Spleen (tissue), 11 donors: ENCODE measurements around the gene TMX3. TPM values are rescaled to one million over a fixed set of nuclear protein-coding genes. Genes with fewer than 3 reads are reported as not detected.

ENCODE experiments used
- DNase-seq: peaks from one replicate; pipeline ENCODE4 v3.0.0-alpha.2; 2020
- H3K27ac ChIP-seq, 8 donors: fragments of 200-600 bp; sonication (generic) in 7 of 8; 1 replicate in 4 of 8; 2 replicates in 4 of 8; pipeline versions ENCODE4 v1.5.0 to v1.8.0; 2016 to 2021; ENCODE audit warnings: inconsistent platforms in 4 of 8, mild to moderate bottlenecking in 4 of 8, moderate library complexity in 1 of 8
- H3K27me3 ChIP-seq, 7 donors: fragments of 200-600 bp; sonication (generic) in 6 of 7; replicated peaks in 1 of 7; 1 replicate in 4 of 7; 2 replicates in 3 of 7; pipeline versions ENCODE4 v1.5.0 to v1.8.0; 2016 to 2021; ENCODE audit warnings: inconsistent platforms in 3 of 7, mild to moderate bottlenecking in 1 of 7
- H3K36me3 ChIP-seq, 6 donors: fragments of 200-600 bp; sonication (generic) in 5 of 6; 1 replicate in 4 of 6; 2 replicates in 2 of 6; pipeline versions ENCODE4 v1.5.0 to v1.8.0; 2016 to 2021; ENCODE audit warnings: inconsistent platforms in 2 of 6
- H3K4me1 ChIP-seq, 6 donors: fragments of 200-600 bp; sonication (generic) in 5 of 6; 1 replicate in 3 of 6; 2 replicates in 3 of 6; pipeline versions ENCODE4 v1.5.0 to v1.8.0; 2016 to 2021; ENCODE audit warnings: inconsistent platforms in 3 of 6
- H3K4me3 ChIP-seq, 8 donors: fragments of 200-600 bp; sonication (generic) in 7 of 8; 1 replicate in 4 of 8; 2 replicates in 4 of 8; pipeline versions ENCODE4 v1.5.0 to v1.8.0; 2016 to 2021; ENCODE audit warnings: inconsistent platforms in 4 of 8, mild to moderate bottlenecking in 4 of 8, moderate library complexity in 2 of 8
- H3K9me3 ChIP-seq, 8 donors: fragments of 200-600 bp; sonication (generic) in 7 of 8; 1 replicate in 4 of 8; 2 replicates in 4 of 8; pipeline versions ENCODE4 v1.5.0 to v1.8.0; 2016 to 2021; ENCODE audit warnings: inconsistent platforms in 4 of 8
- CTCF ChIP-seq, 11 experiments: fragments of 200-600 bp in 7 of 11; fragments of 450-650 bp in 4 of 11; sonication (generic) in 4 of 11; IDR thresholded peaks in 8 of 11; conservative IDR thresholded peaks in 3 of 11; 1 replicate in 7 of 11; 2 replicates in 4 of 11; pipeline versions ENCODE4 v1.4.0 to v1.8.0; 2016 to 2021; ENCODE audit warnings: antibody characterized with exemption in 11 of 11, inconsistent platforms in 4 of 11, mild to moderate bottlenecking in 1 of 11
- POLR2A ChIP-seq, 3 donors: fragments of 450-650 bp; IDR thresholded peaks; one replicate each; pipeline ENCODE4 v1.5.1; 2017; ENCODE audit warnings: antibody characterized with exemption in 3 of 3, mild to moderate bottlenecking in 1 of 3
- POLR2AphosphoS5 ChIP-seq, 3 donors: sonication (generic); formaldehyde crosslinking; IDR thresholded peaks; one replicate each; pipeline ENCODE4 v1.5.1; 2017; ENCODE audit warnings: antibody characterized with exemption in 3 of 3
- intact Hi-C: fragments of 100-400 bp; cut with DNase I; formaldehyde crosslinking; loops from one replicate; pipeline ENCODE4 v1.15.0; 2023; ENCODE audit warnings: low total_unique reads
- polyA plus RNA-seq, 3 donors: library from polyadenylated mRNA; stranded (reverse); fragments of 200-250 nt; gene quantifications; one replicate each; pipeline ENCODE4 v1.2.1, GENCODE V29; 2013
- total RNA-seq, 7 donors: library from RNA; depleted of rRNA in 3 of 7; stranded (reverse); fragments of >200 nt in 3 of 7; fragmentation: NEBNext Ultra II Directional in 4 of 7; extraction: Animal tissue kit (Norgen Biotek cat#: 25700) in 4 of 7; gene quantifications; one replicate each; pipeline versions ENCODE4 v1.1.0 to v1.2.1, GENCODE V29; 2016 to 2021
- donor health status: healthy with polysubstance abuse.
- donor health status: DM: no; HTN: no; CAD: no; lungs with moderate emphysema.
- donor health status: DM: no; HTN: no; CAD: no.
- donor health status: Bipolar disorder and iron deficiency.
- donor health status: healthy.
- donor health status: DM: no; HTN: no; CAD: no.
- donor health status: DM: yes; HTN: yes; CAD: no.

The TMX3 gene
- total and polyA plus RNA-seq, 10 donors: 22.7 to 75.5 (median 65.1) TPM

GRCh38 chr18:68627812-68628211 lies 87.1 kb downstream of the TMX3 start:
- Histone ChIP-seq H3K9me3 (no peaks in the 10 kb centered on the region), H3K4me1 (no peaks in the 10 kb centered on the region), H3K36me3 (no peaks in the 10 kb centered on the region), H3K4me3 (no peak overlapping the region), H3K27ac (no peak overlapping the region), H3K27me3 (no peaks in the 10 kb centered on the region)
- intact Hi-C loops: no loop called here
- TF ChIP-seq POLR2AphosphoS5 (IDR thresholded peaks at IDR 0.05): no peak
- no peak for TF ChIP-seq CTCF (IDR thresholded peaks at IDR 0.05 in 8 of 11, conservative IDR thresholded peaks at IDR 0.05 in 3 of 11)
- TF ChIP-seq POLR2A (IDR thresholded peaks at IDR 0.05): no peak
- DNase-seq: no peak

Other genes starting within 250 kb of the TMX3 start
- 10 to 100 TPM in 2 of 7 donors, 1 to 10 TPM in 5; 5.5 to 14.7 (median 9.2) TPM for gene CCDC102B, start 83.0 kb upstream of the TMX3 start, total RNA-seq
- 1 to 10 TPM; 3.2 to 4.7 (median 3.6) TPM for gene CCDC102B, start 83.0 kb upstream of the TMX3 start, polyA plus RNA-seq